Astrocyte (in vitro differentiated cells and primary cell): ENCODE data around the gene RPS3.

Experiments
- EZH2 ChIP-seq: IDR thresholded peaks from 2 replicates; pipeline ENCODE4 v1.6.1; 2012; ENCODE audit warnings: mild to moderate bottlenecking, low read length, inconsistent platforms; ENCODE audit not compliant: insufficient read depth
- TF ChIP-seq, protein P1 (sequence below): IDR thresholded peaks from 2 replicates; pipeline ENCODE4 v1.5.1; 2011; ENCODE audit warnings: low read depth, mild to moderate bottlenecking, inconsistent platforms, low read length, moderate library complexity; ENCODE audit not compliant: insufficient read depth

DNA sequence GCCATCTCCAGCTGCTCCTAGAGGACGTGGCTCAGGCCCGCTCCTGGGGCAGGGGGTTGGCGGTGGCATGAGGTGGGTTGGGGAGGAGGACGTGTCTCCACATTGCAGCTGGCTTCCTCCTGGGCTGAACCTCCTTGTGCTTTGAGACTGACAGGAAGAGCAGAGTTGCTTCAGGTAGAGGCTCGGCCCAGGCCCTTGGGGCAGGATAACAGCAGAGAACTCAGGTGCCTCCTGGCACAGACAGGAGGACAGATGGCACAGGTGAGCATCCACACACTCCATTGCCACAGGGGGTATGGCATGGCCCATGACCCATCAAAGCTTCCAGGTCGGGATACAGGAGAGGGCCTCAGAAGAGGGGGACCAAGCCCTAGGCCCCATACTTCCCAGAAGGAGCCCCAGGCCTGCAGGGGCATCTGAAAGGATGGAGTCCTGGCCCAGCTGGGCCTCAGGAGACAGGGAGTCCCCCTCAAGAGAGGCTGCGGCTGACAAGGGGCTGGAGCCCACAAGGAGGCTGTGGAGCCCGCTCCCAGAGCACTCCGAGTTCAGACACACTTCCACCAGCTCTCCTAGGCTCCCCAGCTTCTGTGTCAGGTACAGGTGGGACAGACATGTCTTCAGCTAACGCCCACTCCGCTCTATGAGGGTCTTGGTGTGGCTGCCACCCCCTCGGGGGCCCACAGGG lies 35.7 kb downstream of the RPS3 start:
- TF ChIP-seq, protein P1, sequence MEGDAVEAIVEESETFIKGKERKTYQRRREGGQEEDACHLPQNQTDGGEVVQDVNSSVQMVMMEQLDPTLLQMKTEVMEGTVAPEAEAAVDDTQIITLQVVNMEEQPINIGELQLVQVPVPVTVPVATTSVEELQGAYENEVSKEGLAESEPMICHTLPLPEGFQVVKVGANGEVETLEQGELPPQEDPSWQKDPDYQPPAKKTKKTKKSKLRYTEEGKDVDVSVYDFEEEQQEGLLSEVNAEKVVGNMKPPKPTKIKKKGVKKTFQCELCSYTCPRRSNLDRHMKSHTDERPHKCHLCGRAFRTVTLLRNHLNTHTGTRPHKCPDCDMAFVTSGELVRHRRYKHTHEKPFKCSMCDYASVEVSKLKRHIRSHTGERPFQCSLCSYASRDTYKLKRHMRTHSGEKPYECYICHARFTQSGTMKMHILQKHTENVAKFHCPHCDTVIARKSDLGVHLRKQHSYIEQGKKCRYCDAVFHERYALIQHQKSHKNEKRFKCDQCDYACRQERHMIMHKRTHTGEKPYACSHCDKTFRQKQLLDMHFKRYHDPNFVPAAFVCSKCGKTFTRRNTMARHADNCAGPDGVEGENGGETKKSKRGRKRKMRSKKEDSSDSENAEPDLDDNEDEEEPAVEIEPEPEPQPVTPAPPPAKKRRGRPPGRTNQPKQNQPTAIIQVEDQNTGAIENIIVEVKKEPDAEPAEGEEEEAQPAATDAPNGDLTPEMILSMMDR, result no peak
- no peak for TF ChIP-seq EZH2
